ENCODE measurements around the gene MYH6. TPM values are rescaled to one million over a fixed set of nuclear protein-coding genes. Genes with fewer than 3 reads are reported as not detected.

MYH6 gene
- total RNA-seq, 1 experiment from 2014 or later: not detected

GRCh38 chr14:23413681-23414080, 5.6 kb upstream of the MYH6 start:
- Histone ChIP-seq H4K20me1 (ENCODE audit: insufficient read depth, low read depth, low read length) (no peaks in the 10 kb centered on the region), H3K9me3 (ENCODE audit: low read length) (no peaks in the 10 kb centered on the region), H3K9ac (ENCODE audit: low read length) (no peak overlapping the region), H3K36me3 (ENCODE audit: insufficient read depth, low read length) (no peaks in the 10 kb centered on the region), H3K79me2 (ENCODE audit: low read length) (no peaks in the 10 kb centered on the region), H2AFZ (ENCODE audit: low read length) (no peak overlapping the region), H3K27ac (ENCODE audit: low read length) (no peak overlapping the region), H3K4me1 (ENCODE audit: low read length) (0 out of 2 replicates have a peak, but pooled peaks cover 3% of the 10 kb centered on the region), H3K27me3 (ENCODE audit: low read length) (no peaks in the 10 kb centered on the region), H3K4me2 (ENCODE audit: low read depth, low read length, poor library complexity, severe bottlenecking) (no peak overlapping the region), H3K9me2 (replicated peaks; ENCODE audit: insufficient read depth, low read length) (no peaks in the 10 kb centered on the region), H3K4me3 (ENCODE audit: low read length) (no peak overlapping the region)
- DNase-seq: no peak

GRCh38 chr14:23411563-23412525, 3.8 kb upstream of the MYH6 start:
- H4K20me1 ChIP-seq (ENCODE audit: insufficient read depth, low read depth, low read length): no peaks in the 10 kb centered on the region; the same call in 1 of the 2 replicates
- no peaks in the 10 kb centered on the region for H3K9me3 ChIP-seq (ENCODE audit: low read length)
- no peaks in the 10 kb centered on the region for H3K36me3 ChIP-seq (ENCODE audit: insufficient read depth, low read length)
- H3K4me3 ChIP-seq (ENCODE audit: low read length): no peak overlapping the region
- no peak overlapping the region for H3K9ac ChIP-seq (ENCODE audit: low read length)
- 0 out of 2 replicates have a peak, but pooled peaks cover 3% of the 10 kb centered on the region for H3K4me1 ChIP-seq (ENCODE audit: low read length)
- H3K79me2 ChIP-seq (ENCODE audit: low read length): no peaks in the 10 kb centered on the region
- H2AFZ ChIP-seq (ENCODE audit: low read length): no peak overlapping the region
- H3K4me2 ChIP-seq (ENCODE audit: low read depth, low read length, poor library complexity, severe bottlenecking): no peak overlapping the region
- no peak overlapping the region for H3K27ac ChIP-seq (ENCODE audit: low read length)
- H3K27me3 ChIP-seq (ENCODE audit: low read length): no peaks in the 10 kb centered on the region
- H3K9me2 ChIP-seq (replicated peaks; ENCODE audit: insufficient read depth, low read length): no peaks in the 10 kb centered on the region
- DNase-seq: no peak

GRCh38 chr14:23409966-23410635, 2.0 kb upstream of the MYH6 start:
- H4K20me1 ChIP-seq (ENCODE audit: insufficient read depth, low read depth, low read length): no peaks in the 10 kb centered on the region; the same call in 1 of the 2 replicates
- no peak overlapping the region for H3K4me2 ChIP-seq (ENCODE audit: low read depth, low read length, poor library complexity, severe bottlenecking)
- no peak overlapping the region for H3K9ac ChIP-seq (ENCODE audit: low read length)
- no peak overlapping the region for H2AFZ ChIP-seq (ENCODE audit: low read length)
- no peaks in the 10 kb centered on the region for H3K79me2 ChIP-seq (ENCODE audit: low read length)
- H3K4me1 ChIP-seq (ENCODE audit: low read length): peaks cover 19% of the 10 kb centered on the region
- no peaks in the 10 kb centered on the region for H3K36me3 ChIP-seq (ENCODE audit: insufficient read depth, low read length)
- H3K9me3 ChIP-seq (ENCODE audit: low read length): no peaks in the 10 kb centered on the region
- H3K27me3 ChIP-seq (ENCODE audit: low read length): no peaks in the 10 kb centered on the region
- no peak overlapping the region for H3K27ac ChIP-seq (ENCODE audit: low read length)
- no peaks in the 10 kb centered on the region for H3K9me2 ChIP-seq (replicated peaks; ENCODE audit: insufficient read depth, low read length)
- DNase-seq: no peak
- no peak overlapping the region for H3K4me3 ChIP-seq (ENCODE audit: low read length)

- Histone ChIP-seq H3K4me1 (ENCODE audit: low read length) (peaks cover 19% of the 10 kb centered on the region), H3K27ac (ENCODE audit: low read length) (no peak overlapping the region), H3K27me3 (ENCODE audit: low read length) (no peaks in the 10 kb centered on the region), H3K79me2 (ENCODE audit: low read length) (no peaks in the 10 kb centered on the region), H3K4me2 (ENCODE audit: low read depth, low read length, poor library complexity, severe bottlenecking) (no peak overlapping the region), H3K4me3 (ENCODE audit: low read length) (no peak overlapping the region), H3K9me2 (replicated peaks; ENCODE audit: insufficient read depth, low read length) (no peaks in the 10 kb centered on the region), H4K20me1 (ENCODE audit: insufficient read depth, low read depth, low read length) (no peaks in the 10 kb centered on the region; the same call in 1 of the 2 replicates), H3K9me3 (ENCODE audit: low read length) (no peaks in the 10 kb centered on the region), H3K36me3 (ENCODE audit: insufficient read depth, low read length) (no peaks in the 10 kb centered on the region), H2AFZ (ENCODE audit: low read length) (no peak overlapping the region), H3K9ac (ENCODE audit: low read length) (no peak overlapping the region)
- no peak for DNase-seq
Observed at GRCh38 chr14:23409475-23409874, 1.4 kb upstream of the MYH6 start.

GRCh38 chr14:23408307-23408630, 196 bp upstream of the MYH6 start:
- DNase-seq: no peak
- Histone ChIP-seq H3K36me3 (ENCODE audit: insufficient read depth, low read length) (no peaks in the 10 kb centered on the region), H3K4me1 (ENCODE audit: low read length) (peaks cover 19% of the 10 kb centered on the region), H3K9me3 (ENCODE audit: low read length) (no peaks in the 10 kb centered on the region), H2AFZ (ENCODE audit: low read length) (no peak overlapping the region), H3K27ac (ENCODE audit: low read length) (no peak overlapping the region), H3K4me2 (ENCODE audit: low read depth, low read length, poor library complexity, severe bottlenecking) (no peak overlapping the region), H3K79me2 (ENCODE audit: low read length) (no peaks in the 10 kb centered on the region), H3K9me2 (replicated peaks; ENCODE audit: insufficient read depth, low read length) (no peaks in the 10 kb centered on the region), H4K20me1 (ENCODE audit: insufficient read depth, low read depth, low read length) (peaks cover 5% of the 10 kb centered on the region; the same call in 1 of the 2 replicates), H3K4me3 (ENCODE audit: low read length) (no peak overlapping the region), H3K27me3 (ENCODE audit: low read length) (no peaks in the 10 kb centered on the region), H3K9ac (ENCODE audit: low read length) (no peak overlapping the region)

GRCh38 chr14:23406725-23407355, 1.2 kb downstream of the MYH6 start:
- no peak overlapping the region for H3K9ac ChIP-seq (ENCODE audit: low read length)
- no peaks in the 10 kb centered on the region for H3K9me2 ChIP-seq (replicated peaks; ENCODE audit: insufficient read depth, low read length)
- no peaks in the 10 kb centered on the region for H3K36me3 ChIP-seq (ENCODE audit: insufficient read depth, low read length)
- no peak overlapping the region for H2AFZ ChIP-seq (ENCODE audit: low read length)
- no peak overlapping the region for H3K4me3 ChIP-seq (ENCODE audit: low read length)
- peaks cover 5% of the 10 kb centered on the region; the same call in 1 of the 2 replicates for H4K20me1 ChIP-seq (ENCODE audit: insufficient read depth, low read depth, low read length)
- H3K27me3 ChIP-seq (ENCODE audit: low read length): no peaks in the 10 kb centered on the region
- no peak overlapping the region for H3K27ac ChIP-seq (ENCODE audit: low read length)
- H3K4me1 ChIP-seq (ENCODE audit: low read length): peaks cover 19% of the 10 kb centered on the region
- H3K9me3 ChIP-seq (ENCODE audit: low read length): no peaks in the 10 kb centered on the region
- H3K4me2 ChIP-seq (ENCODE audit: low read depth, low read length, poor library complexity, severe bottlenecking): no peak overlapping the region
- no peaks in the 10 kb centered on the region for H3K79me2 ChIP-seq (ENCODE audit: low read length)
- no peak for DNase-seq

- H3K9ac ChIP-seq (ENCODE audit: low read length): no peak overlapping the region
- no peaks in the 10 kb centered on the region for H3K79me2 ChIP-seq (ENCODE audit: low read length)
- H2AFZ ChIP-seq (ENCODE audit: low read length): no peak overlapping the region
- no peak overlapping the region for H3K27ac ChIP-seq (ENCODE audit: low read length)
- DNase-seq: peak; percentile 87
- peaks cover 5% of the 10 kb centered on the region; the same call in 1 of the 2 replicates for H4K20me1 ChIP-seq (ENCODE audit: insufficient read depth, low read depth, low read length)
- no peaks in the 10 kb centered on the region for H3K9me3 ChIP-seq (ENCODE audit: low read length)
- H3K4me3 ChIP-seq (ENCODE audit: low read length): no peak overlapping the region
- H3K27me3 ChIP-seq (ENCODE audit: low read length): no peaks in the 10 kb centered on the region
- H3K4me2 ChIP-seq (ENCODE audit: low read depth, low read length, poor library complexity, severe bottlenecking): no peak overlapping the region
- H3K9me2 ChIP-seq (replicated peaks; ENCODE audit: insufficient read depth, low read length): no peaks in the 10 kb centered on the region
- peaks cover 19% of the 10 kb centered on the region for H3K4me1 ChIP-seq (ENCODE audit: low read length)
- H3K36me3 ChIP-seq (ENCODE audit: insufficient read depth, low read length): no peaks in the 10 kb centered on the region
Observed at GRCh38 chr14:23406244-23406643, 1.8 kb downstream of the MYH6 start.

- H3K9me3 ChIP-seq (ENCODE audit: low read length): no peaks in the 10 kb centered on the region
- DNase-seq: no peak
- no peaks in the 10 kb centered on the region for H3K27me3 ChIP-seq (ENCODE audit: low read length)
- H3K9ac ChIP-seq (ENCODE audit: low read length): no peak overlapping the region
- no peaks in the 10 kb centered on the region for H3K36me3 ChIP-seq (ENCODE audit: insufficient read depth, low read length)
- no peaks in the 10 kb centered on the region for H3K79me2 ChIP-seq (ENCODE audit: low read length)
- no peak overlapping the region for H2AFZ ChIP-seq (ENCODE audit: low read length)
- H3K4me2 ChIP-seq (ENCODE audit: low read depth, low read length, poor library complexity, severe bottlenecking): no peak overlapping the region
- no peaks in the 10 kb centered on the region for H3K9me2 ChIP-seq (replicated peaks; ENCODE audit: insufficient read depth, low read length)
- no peak overlapping the region for H3K27ac ChIP-seq (ENCODE audit: low read length)
- H3K4me3 ChIP-seq (ENCODE audit: low read length): no peak overlapping the region
- H3K4me1 ChIP-seq (ENCODE audit: low read length): peaks cover 19% of the 10 kb centered on the region
- peaks cover 5% of the 10 kb centered on the region; the same call in 1 of the 2 replicates for H4K20me1 ChIP-seq (ENCODE audit: insufficient read depth, low read depth, low read length)
Observed at GRCh38 chr14:23405516-23406025, 2.5 kb downstream of the MYH6 start.

All from Karpas-422 (cell line).